GM10847 (cell line): ENCODE measurements around the gene ZCCHC14.

Experiments used
- POLR2A ChIP-seq: IDR thresholded peaks from 2 replicates; pipeline ENCODE4 v1.6.1; 2011; ENCODE audit not compliant: insufficient read length; ENCODE audit errors: extremely low read depth

The ZCCHC14 gene

DNA sequence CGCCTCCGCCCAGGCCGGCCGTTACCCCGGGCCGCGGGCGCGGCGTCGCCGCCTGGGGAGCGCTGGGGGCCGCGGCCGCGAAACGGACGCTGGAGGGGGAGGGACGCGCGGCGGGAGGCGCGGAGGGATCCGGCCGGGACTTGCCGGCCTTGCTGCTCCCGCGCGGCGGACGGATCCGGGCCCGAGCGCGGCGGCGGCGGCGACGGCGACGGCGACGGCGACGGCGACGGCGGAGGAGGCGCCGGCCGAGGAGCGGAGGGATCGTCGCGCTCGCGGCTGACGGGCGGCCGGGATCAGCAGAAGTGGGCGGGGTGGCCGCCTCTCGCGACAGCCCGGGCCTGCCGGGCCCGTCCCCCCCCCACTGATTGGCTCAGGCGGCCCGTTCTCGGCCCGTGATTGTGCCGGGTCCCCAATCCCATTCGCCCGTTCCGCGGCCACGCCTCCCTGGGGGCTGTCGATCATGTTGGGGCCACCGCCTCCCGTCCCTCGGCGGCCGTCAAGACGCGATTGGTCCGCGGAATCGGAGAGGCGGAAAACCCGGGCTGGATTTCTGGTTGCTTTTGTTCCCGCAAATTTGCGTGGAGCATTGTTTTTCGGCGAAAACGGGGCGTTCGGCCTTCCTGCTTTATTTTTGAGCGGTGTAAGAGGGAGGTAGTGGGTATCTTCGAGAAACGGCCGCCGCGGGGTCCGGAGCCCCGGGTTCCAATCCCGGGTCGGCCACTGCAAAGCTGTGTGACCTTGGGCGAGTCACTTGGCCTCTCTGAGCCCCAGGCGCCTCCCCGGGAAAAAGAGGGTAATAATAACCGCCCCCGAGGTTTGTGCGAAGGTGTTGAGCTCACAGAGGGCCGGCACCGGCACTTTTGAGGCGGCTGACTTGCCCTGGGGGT, at the start of gene ZCCHC14:
Gene ZCCHC14 (minus strand): TSS at position 304 of the 887 bp plus-strand sequence. CDS start 786 bp downstream, outside the sequence.
- peak; percentile 19 for TF ChIP-seq POLR2A

DNA sequence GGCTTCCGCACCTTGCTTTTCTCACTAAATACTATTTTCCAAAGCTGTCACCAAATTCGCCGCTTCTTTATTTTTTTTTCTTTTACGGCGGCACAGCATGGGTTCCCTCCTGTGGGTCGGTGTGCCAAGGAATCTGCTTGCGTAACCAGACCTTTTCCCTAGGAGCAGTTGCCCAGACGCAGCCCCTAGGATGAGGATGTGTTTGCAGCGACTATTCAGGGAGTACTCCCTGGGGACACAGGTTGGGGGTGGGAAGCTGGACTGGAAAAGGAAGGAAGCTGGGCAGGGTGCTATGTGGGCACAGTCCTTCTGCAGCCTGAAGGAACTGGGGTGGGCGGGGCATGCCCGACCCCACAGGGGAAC, 49.0 kb upstream of the ZCCHC14 start:
- TF ChIP-seq POLR2A = no peak

DNA sequence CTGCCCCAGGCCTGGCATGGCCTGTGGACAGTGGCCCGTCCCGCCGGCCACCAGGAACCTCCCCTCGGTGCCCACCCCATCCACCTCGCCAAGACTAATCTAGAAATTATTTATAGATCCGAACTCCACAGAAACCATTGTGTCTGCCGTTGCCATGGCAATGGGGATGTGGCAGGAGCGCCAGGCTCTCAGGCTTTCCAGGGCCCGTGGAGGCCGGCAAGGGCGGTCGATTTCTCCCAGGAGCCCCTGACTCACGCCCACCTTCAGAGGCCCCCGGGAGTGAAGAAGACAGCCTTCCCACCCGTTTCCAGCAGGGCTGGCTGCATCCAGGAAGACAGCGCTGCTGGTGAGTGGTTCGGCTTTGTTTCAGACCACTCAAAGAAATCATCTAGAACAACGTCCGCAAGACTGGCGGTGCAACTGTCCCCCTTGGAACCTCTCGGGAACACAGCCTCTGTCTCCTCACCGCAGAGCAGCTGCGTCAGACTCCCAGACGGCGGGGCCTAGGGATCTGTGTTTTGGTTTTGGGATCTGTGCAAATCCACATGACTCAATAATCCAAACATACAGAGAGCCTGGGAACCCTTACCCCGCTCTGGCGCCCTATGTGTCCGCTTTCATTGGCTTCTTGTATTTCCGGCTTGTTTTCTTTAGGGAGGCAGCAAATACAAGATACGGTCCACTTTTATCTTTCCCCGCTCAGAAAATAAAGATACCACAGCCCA, 48.5 kb upstream of the ZCCHC14 start:
- TF ChIP-seq POLR2A = no peak

DNA sequence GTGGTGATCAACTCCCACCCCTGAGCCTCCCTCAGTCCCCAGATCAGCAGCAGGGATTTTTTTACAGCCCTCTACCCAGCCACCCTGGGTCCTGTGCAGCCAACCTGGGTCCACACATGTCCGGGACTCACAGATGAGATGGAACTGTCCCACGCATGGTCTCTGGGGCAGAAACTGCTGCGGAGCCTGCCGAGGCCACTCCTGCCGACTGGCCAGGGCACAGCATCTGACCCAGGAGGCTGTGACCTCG, 48.0 kb upstream of the ZCCHC14 start:
- no peak for TF ChIP-seq POLR2A

DNA sequence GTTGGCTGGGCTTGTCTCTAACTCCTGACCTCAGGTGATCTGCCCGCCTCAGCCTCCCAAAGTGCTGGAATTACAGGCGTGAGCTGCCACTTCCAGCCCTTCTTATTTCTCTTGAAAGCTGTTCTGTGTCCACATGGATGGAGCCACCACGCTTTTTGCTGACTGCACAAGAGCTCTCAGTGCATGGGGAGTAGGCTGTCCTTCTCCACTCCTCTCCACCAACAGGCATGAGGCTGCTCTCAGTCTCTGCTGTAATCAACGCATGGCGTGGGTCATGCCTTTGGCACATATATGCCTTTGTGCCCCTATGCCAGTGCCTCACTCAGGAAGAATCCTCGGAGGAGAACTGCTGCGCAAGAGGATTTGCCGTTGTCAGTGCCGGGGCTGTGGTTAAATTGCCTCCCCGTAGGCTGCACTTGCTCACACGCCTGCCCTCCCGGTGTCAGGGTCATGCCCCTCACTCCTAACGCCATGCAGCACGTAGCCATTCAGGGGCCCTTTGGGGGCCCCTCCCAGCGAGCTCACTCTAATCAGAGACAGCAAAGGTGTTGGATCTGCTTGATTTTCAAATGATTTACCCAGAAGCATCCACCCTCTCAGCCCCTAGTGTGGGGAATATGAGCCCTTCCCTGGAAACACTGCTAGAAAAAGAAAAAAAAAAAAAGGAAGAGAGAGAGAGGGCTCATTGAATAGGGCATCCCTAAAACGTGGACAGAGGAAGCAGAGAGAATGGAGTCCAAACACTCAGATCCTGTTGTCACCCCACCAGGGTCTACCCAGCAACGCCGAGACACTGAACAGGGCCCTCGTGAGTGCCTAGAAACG, 47.5 kb upstream of the ZCCHC14 start:
- no peak for TF ChIP-seq POLR2A

DNA sequence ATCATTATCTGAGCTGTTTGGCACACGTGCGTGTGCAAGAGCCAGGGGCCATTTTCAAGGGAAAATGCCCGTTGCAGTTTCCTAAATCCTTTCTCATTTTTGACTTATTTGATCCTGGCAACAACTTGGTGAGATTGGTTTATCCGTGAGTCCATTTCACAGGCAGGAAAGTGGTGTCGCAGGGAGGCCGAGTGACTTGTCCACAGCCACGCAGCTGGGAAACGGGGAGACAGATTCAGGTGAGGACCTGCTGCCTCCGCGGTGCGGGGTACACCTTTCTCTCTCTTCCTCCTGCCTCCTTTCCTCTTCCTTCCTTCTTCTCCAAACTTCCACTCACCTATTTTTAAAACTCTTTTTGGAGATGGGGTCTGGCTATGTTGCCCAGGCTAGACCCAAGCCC, 46.3 kb upstream of the ZCCHC14 start:
- TF ChIP-seq POLR2A = no peak

DNA sequence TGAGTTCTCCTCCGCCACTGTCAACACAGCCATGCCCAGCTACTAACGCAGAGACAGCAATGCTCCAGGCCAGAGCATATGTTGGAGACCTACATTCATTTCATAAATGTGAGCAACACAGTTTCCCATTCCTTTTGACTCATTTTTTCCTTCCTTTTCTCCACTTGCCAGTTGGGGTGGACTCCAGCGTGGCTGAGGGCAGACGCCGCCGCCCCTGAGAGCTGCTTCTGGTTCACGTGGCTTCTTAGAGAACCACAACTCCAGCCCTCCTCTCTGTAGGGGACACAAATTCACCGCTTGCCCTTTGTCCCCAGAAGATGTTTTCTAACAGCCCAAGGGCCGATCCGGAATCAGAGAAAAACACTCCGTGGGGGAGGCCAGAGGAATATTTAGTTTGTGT, 45.8 kb upstream of the ZCCHC14 start:
- TF ChIP-seq POLR2A = no peak

DNA sequence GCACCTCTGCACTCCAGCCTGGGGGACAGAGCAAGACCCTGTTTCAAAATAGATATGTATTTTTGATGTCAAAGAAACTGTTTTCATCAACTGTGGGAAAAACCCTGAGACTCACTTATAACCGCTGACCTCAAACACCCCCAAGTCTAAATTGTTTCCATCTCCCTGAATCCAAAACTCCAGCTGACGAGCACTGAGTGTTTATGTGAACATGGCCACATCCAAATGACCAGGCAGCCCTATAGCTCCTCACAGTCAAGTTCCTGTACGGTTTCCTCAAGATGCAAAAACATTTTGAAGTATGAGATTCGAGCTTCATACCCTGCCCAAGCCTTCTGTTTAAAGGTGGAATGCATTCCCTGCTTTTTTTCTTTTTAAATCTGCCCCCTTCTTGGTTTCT, 45.3 kb upstream of the ZCCHC14 start:
- TF ChIP-seq POLR2A = no peak

DNA sequence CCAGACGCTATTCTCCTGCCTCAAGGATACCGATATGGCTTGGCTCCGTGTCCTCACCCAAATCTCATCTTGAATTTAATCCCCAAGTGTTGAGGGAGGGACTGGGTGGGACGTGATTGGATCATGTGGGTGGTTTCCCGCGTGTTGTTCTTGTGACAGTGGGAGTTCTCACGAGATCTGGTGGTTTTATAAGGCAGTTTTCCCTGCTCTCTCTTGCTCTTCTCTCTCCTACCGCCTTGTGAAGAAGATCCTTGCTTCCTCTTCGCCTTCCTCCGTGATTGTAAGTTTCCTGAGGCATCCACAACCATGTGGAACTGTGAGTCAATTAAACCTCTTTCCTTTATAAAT, 43.9 kb upstream of the ZCCHC14 start:
- no peak for TF ChIP-seq POLR2A

DNA sequence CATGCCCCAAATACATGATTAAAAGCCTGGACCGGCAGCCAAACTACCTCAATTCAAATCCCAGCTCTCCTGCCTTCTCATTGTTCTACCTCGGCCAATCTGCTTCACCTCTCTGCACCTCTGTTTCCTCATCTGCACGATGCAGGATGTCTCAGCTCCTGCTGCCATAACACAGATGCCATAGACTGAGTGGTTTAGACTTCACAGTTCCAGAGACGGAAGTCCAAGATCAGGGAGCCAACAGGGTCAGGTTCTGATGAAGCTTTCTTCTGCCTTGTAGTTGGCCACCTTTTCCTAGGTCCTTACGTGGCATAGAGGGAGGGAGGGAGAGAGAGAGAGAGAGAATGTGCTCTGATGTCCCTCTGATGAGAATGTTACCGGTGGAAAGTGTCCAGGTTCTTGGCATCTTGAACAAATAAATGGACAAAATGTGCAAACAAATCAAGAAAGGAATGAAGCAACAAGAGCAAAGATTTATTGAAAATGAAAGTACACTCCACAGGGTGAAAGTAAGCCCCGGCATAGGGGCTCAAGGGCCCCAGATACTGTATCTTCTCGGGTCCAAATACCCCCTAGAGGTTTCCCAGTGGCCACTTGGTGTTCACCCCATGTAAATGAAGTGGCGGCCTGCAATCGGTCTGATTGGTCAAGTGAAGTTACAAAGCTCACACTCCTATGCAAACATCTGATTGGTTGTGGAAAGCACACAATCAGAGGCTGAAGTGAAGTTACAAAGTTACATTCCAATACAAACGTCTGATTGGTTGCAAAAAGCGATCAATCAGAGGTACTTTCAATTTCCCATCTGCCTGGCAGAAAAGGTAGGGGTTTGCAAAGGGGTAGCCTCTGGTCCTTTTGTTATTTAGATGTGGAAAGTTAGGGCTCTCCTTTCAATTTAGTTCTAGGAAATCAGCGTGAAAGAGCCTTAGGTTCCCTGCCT, 43.3 kb upstream of the ZCCHC14 start:
- no peak for TF ChIP-seq POLR2A

DNA sequence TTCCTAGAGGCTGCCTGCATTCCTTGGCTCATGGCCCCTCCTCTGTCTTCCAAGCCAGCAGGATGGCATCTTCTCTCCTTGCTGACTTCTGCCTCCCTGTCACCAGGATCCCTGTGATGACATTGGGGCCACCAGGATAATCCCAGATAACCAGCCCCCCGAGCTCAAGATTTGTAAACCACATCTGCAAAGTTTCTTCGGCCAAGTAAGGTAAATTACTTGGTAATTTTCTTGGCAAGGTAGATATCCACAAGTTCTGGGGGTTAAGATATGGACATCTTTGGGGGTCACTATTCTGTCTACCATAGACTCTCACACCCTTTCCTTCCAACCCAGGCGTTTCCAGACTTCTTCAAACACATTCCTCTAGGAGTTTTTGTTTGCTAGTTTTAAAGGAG, 42.6 kb upstream of the ZCCHC14 start:
- no peak for TF ChIP-seq POLR2A

DNA sequence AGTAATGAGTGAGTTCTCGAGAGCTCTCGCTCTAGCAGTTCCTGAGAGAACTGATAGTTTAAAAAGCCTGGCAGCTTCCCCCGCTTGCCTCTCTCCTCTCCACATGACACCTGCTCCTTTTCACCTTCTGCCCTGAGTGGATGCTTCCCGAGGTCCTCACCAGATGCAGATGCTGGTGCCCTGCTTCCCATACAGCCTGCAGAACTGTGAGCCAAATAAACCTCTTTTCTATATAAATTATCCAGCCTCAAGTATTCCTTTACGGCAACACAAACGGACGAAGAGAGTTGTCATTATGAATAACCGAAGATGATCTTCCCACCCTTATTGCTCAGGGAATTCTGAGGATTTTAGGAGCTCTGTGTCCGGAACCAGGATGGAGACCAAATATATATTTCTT, 41.9 kb upstream of the ZCCHC14 start:
- TF ChIP-seq POLR2A = no peak

DNA sequence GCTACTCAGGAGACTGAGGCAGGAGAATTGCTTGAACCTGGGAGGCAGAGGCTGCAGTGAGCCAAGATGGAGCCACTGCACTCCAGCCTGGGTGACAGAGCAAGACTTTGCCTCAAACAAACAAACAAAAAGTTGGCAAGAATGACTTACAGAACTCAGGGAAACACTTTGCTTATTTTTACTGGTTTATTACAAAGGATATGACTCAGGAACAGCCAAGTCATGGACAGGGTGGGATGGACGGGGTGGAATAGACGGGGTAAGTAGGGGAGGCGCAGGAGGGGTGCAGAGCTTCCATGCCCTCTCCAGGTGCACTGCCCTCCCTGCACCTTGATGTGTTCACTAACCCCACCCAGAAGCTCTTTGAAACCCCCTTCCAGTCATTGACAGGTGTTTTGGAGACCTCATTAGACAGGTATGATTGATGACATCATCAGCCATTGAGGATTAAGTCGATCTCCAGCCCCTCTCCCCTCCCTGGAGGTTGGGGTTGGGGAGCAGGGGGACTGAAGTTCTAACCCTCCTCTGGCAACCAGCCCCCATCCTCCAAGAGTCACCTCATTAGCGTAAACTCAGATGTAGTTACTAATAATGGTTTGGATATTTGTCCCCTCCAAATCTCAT, 41.3 kb upstream of the ZCCHC14 start:
- TF ChIP-seq POLR2A = no peak

DNA sequence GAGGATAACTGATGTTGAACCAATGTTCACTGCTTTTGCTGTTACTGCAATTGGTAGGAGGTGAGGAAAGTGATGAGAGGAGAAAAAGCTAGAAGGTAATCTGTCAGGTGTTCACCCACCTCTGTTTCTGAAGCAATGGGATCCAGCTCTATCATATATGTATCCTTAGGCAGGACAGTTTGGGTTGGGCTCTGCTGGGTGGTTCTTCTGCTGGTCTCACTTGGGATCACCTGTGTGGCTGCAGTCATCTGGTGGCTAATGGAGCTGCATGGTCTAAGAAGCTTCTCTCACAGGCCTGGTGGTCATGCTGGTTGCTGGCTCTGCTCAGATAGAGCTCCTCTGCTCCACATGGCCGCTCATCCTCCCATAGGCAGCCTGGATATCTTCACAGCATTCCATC, 40.2 kb upstream of the ZCCHC14 start:
- no peak for TF ChIP-seq POLR2A
